NB4 (cell line): ENCODE measurements around the gene TNFRSF6B.
"Not testable (repeated sequence)": the region's sequence is repeated elsewhere in the genome, so short reads cannot be mapped to it uniquely, and the experiment has no call there.

Source experiments
- DNase-seq: peaks from one replicate; pipeline ENCODE4 v3.0.0; 2010; ENCODE audit warnings: low read depth
- H3K4me3 ChIP-seq: one replicate; pipeline ENCODE4 v1.5.1; 2011; ENCODE audit warnings: mild to moderate bottlenecking, low read depth, low read length, moderate library complexity
- MYC ChIP-seq: IDR thresholded peaks from 2 replicates; pipeline ENCODE4 v1.6.1; 2011; ENCODE audit warnings: low read depth, low read length
- POLR2A ChIP-seq: IDR thresholded peaks from 2 replicates; pipeline ENCODE4 v1.6.1; 2011; ENCODE audit warnings: mild to moderate bottlenecking; ENCODE audit not compliant: insufficient read length; ENCODE audit errors: extremely low read depth
- TF ChIP-seq, protein P1 (sequence below): IDR thresholded peaks from 2 replicates; pipeline ENCODE4 v1.6.1; 2011; ENCODE audit warnings: low read depth, low read length
- TF ChIP-seq, protein P2 (sequence below): IDR thresholded peaks from one replicate; pipeline ENCODE4 v1.5.1; 2012; ENCODE audit warnings: low read depth, low read length

Gene TNFRSF6B

DNA sequence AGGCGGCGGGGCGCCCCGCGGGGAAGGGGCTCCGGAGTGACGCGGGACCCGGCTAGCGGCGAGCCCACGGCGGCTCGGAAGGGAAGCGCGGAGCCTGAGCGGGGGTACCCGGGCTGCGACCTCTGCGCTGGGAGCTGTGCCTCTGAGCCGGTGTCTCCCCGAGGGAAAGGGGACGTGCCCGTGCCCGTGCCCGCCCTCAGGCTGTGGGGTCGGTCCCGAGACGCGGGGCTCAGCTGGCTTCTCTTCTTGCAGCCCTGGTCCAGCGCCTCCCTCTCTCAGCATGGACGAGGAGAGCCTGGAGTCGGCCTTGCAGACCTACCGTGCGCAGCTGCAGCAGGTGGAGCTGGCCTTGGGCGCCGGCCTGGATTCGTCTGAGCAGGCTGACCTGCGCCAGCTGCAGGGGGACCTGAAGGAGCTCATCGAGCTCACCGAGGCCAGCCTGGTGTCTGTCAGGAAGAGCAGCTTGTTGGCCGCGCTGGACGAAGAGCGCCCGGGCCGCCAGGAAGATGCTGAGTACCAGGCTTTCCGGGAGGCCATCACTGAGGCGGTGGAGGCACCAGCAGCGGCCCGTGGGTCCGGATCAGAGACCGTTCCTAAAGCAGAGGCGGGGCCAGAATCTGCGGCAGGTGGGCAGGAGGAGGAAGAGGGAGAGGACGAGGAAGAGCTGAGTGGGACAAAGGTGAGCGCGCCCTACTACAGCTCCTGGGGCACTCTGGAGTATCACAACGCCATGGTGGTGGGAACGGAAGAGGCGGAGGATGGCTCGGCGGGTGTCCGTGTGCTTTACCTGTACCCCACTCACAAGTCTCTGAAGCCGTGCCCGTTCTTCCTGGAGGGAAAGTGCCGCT, 12.1 kb downstream of the TNFRSF6B start:
- DNase-seq: peak; percentile 52
- no peak for TF ChIP-seq MYC
- TF ChIP-seq, protein P1, sequence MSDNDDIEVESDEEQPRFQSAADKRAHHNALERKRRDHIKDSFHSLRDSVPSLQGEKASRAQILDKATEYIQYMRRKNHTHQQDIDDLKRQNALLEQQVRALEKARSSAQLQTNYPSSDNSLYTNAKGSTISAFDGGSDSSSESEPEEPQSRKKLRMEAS: no peak
- TF ChIP-seq POLR2A: no peak
- TF ChIP-seq, protein P2, sequence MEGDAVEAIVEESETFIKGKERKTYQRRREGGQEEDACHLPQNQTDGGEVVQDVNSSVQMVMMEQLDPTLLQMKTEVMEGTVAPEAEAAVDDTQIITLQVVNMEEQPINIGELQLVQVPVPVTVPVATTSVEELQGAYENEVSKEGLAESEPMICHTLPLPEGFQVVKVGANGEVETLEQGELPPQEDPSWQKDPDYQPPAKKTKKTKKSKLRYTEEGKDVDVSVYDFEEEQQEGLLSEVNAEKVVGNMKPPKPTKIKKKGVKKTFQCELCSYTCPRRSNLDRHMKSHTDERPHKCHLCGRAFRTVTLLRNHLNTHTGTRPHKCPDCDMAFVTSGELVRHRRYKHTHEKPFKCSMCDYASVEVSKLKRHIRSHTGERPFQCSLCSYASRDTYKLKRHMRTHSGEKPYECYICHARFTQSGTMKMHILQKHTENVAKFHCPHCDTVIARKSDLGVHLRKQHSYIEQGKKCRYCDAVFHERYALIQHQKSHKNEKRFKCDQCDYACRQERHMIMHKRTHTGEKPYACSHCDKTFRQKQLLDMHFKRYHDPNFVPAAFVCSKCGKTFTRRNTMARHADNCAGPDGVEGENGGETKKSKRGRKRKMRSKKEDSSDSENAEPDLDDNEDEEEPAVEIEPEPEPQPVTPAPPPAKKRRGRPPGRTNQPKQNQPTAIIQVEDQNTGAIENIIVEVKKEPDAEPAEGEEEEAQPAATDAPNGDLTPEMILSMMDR: no peak
- H3K4me3 ChIP-seq: peak overlapping the region; percentile 71

DNA sequence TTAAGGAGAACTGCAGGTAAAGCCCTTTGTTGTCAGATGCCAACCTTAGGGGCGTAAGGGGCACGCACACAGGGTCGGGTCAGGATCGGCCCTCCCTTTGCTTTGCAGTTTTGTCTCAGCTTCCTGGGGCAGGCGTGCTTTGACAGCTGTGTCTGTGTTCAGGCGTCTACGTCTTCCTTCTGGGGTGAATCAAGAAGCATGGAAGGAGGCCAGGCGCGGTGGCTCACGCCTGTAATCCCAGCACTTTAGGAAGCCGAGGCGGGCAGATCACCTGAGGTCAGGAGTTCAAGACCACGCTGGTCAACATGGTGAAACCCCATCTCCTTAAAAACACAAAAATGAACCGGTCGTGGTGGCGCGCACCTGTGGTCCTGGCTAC, 12.7 kb downstream of the TNFRSF6B start:
- no peak for DNase-seq
- TF ChIP-seq MYC: no peak
- TF ChIP-seq, protein P1: no peak
- H3K4me3 ChIP-seq: peak overlapping the region; percentile 71

DNA sequence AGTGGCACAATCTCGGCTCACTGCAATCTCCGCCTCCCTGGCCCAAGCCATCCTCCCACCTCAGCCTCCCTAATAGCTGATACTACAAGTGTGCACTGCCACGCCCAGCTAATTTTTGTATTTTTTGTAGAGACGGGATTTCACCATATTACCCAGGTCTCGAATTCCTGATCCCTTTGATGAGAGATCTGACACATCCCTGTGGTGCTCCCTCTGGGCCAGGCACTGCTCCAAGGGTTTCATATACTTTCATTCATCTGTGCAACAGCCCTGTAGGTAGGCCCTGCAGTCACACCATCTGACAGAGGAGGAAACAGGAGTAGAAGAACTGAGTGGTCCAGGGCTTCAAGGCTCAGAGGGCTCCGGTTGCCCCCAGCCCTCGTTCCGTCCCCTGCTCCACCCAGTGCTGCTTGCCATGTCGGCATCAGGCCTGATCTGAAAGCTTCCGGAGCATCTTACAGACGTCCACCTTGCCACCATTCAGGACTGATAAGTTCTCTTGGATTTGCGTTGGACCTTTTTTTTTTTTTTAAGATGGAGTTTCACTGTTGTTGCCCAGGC, 14.7 kb downstream of the TNFRSF6B start:
- no peak for DNase-seq
- no peak for TF ChIP-seq MYC
- TF ChIP-seq, protein P1: no peak
- no peak for TF ChIP-seq POLR2A
- TF ChIP-seq, protein P2: no peak
- H3K4me3 ChIP-seq: no peak overlapping the region

DNA sequence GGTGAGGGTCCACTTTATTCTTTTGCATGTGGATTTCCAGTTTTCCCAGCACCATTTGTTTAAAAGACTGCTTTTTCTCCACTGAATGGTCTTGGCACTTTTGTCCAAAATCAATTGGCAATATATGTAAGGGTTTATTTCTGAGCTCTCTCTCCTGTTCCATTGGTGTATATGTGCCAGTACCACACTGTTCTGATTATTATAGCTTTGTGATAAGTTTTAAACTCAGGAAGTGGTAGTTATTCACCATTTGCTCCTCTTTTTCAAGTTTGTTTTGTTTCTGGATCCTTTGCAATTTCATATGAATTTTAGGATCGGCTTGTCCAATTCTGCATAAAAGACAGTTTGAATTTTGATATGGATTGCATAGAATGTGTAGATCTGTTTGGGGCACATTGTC, 15.7 kb downstream of the TNFRSF6B start:
- H3K4me3 ChIP-seq: no peak overlapping the region
- DNase-seq: no peak
- TF ChIP-seq POLR2A: no peak
- TF ChIP-seq, protein P2: no peak
- TF ChIP-seq MYC: no peak
- TF ChIP-seq, protein P1: no peak

DNA sequence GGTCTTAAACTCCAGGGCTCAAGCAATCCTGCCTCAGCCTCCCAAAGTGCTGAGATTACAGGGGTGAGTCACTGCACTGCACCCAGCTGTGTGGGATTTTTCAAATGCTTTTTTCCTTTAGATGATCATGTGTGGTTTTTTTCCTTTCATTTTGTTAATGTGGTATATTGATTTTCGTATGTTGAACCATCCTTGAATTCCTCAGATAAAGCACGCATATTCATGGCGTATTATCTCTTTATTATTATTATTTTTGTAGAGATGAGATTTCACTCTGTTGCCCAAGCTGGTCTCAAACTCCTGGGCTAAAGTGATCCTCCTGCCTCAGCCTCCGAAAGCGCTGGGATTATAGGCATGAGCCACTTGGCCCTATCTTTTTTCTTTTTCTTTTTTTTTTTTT, 18.4 kb downstream of the TNFRSF6B start:
- no peak for DNase-seq
- H3K4me3 ChIP-seq: no peak overlapping the region
- TF ChIP-seq, protein P2: no peak
- TF ChIP-seq MYC: no peak
- no peak for TF ChIP-seq POLR2A
- TF ChIP-seq, protein P1: no peak

DNA sequence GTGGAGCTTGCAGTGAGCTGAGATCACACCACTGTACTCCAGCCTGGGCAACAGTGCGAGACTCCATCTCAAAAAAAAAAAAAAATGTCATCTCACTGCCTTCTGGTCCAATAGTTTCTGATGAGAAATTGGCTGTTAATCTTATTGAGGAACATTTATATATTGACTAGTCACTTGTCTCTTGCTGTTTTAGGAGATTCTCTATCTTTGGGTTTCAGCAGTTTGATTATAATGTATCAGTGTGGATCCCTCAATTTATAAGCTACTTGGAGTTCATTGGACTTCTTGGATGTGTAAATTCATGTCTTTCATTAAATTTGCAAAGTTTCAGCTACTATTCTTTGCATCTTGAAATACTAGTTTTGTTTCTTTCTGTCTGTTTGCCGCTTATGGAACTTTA, 22.5 kb downstream of the TNFRSF6B start:
- TF ChIP-seq, protein P1: no peak
- TF ChIP-seq, protein P2: no peak
- no peak for TF ChIP-seq POLR2A
- TF ChIP-seq MYC: no peak
- no peak overlapping the region for H3K4me3 ChIP-seq
- no peak for DNase-seq

DNA sequence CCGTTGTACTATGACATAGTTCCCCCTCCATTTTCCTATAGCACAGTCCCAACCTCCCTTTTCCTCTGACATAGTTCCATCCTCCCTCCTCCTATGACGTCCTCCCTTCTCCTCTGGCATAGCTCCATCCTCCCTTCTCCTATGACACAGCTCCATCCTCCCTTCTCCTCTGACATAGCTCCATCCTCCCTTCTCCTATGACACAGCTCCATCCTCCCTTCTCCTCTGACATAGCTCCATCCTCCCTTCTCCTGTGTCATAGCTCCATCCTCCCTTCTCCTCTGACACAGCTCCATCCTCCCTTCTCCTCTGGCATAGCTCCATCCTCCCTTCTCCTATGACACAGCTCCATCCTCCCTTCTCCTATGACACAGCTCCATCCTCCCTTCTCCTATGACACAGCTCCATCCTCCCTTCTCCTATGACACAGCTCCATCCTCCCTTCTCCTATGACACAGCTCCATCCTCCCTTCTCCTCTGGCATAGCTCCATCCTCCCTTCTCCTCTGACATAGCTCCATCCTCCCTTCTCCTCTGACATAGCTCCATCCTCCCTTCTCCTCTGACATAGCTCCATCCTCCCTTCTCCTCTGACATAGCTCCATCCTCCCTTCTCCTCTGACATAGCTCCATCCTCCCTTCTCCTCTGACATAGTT, 26.6 kb downstream of the TNFRSF6B start:
- not testable (repeated sequence) for DNase-seq, H3K4me3 ChIP-seq

DNA sequence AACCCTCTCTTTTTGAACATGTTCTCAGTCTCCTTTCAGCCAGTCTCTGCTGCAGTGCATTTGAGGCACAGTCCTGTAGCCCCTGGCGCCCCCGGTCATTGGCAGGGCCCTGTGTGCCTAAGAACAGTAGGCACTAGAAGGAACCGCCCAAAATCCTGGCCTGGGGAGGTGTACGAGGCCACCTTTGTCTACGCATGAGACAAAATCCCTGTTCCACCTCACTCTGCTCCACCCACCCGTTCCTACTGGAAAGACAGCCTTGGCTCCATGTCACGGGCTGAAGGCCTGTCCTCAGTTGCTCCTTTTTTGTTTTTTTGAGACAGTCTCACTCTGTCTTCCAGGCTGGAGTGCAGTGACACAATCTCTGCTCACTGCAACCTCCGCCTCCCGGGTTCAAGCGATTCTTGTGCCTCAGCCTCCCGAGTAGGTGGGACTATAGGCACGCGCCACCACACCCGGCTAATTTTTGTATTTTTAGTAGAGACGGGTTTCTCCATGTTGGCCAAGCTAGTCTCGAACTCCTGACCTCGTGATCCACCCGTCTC, 33.8 kb downstream of the TNFRSF6B start:
- DNase-seq, H3K4me3 ChIP-seq: not testable (repeated sequence)
